Measurements from ENCODE around the gene DCLK1.

Gene DCLK1

GRCh38 chr13:35856084-35856483 lies 275.1 kb downstream of the DCLK1 start:
- no peak for DNase-seq

- DNase-seq = peak; percentile 53
Measured at GRCh38 chr13:35855531-35856019, 275.6 kb downstream of the DCLK1 start.

GRCh38 chr13:35854286-35854685 lies 276.9 kb downstream of the DCLK1 start:
- DNase-seq = no peak

GRCh38 chr13:35851881-35852280 lies 279.3 kb downstream of the DCLK1 start:
- no peak for DNase-seq

GRCh38 chr13:35851356-35851755 lies 279.8 kb downstream of the DCLK1 start:
- DNase-seq = no peak

- no peak for DNase-seq
Measured at GRCh38 chr13:35850569-35850968, 280.6 kb downstream of the DCLK1 start.

- DNase-seq = no peak
Measured at GRCh38 chr13:35849256-35849644, 281.9 kb downstream of the DCLK1 start.

- DNase-seq = no peak
Measured at GRCh38 chr13:35848336-35849255, 282.6 kb downstream of the DCLK1 start.

GRCh38 chr13:35843272-35843671 lies 287.9 kb downstream of the DCLK1 start:
- DNase-seq = no peak

- no peak for DNase-seq
Measured at GRCh38 chr13:35841060-35841521, 290.1 kb downstream of the DCLK1 start.

- DNase-seq = no peak
Measured at GRCh38 chr13:35839806-35840205, 291.4 kb downstream of the DCLK1 start.

GRCh38 chr13:35838356-35838755 lies 292.8 kb downstream of the DCLK1 start:
- DNase-seq = no peak

- DNase-seq = no peak
Measured at GRCh38 chr13:35836446-35836845, 294.7 kb downstream of the DCLK1 start.

- no peak for DNase-seq
Measured at GRCh38 chr13:35835989-35836388, 295.2 kb downstream of the DCLK1 start.

GRCh38 chr13:35833608-35834275 lies 297.4 kb downstream of the DCLK1 start:
- DNase-seq = no peak

GRCh38 chr13:35833031-35833430 lies 298.2 kb downstream of the DCLK1 start:
- DNase-seq = no peak

- no peak for DNase-seq
Measured at GRCh38 chr13:35832551-35832950, 298.6 kb downstream of the DCLK1 start.

- no peak for DNase-seq
Measured at GRCh38 chr13:35830850-35831450, 300.2 kb downstream of the DCLK1 start.

GRCh38 chr13:35826626-35827254 lies 304.4 kb downstream of the DCLK1 start:
- no peak for DNase-seq

GRCh38 chr13:35824825-35825224 lies 306.4 kb downstream of the DCLK1 start:
- no peak for DNase-seq

GRCh38 chr13:35824395-35824794 lies 306.8 kb downstream of the DCLK1 start:
- DNase-seq = no peak

- DNase-seq = no peak
Measured at GRCh38 chr13:35822666-35823065, 308.5 kb downstream of the DCLK1 start.

GRCh38 chr13:35818633-35819067 lies 312.5 kb downstream of the DCLK1 start:
- DNase-seq = peak; percentile 27
